Measurements from ENCODE around the gene BCL11A.

Gene BCL11A

DNA sequence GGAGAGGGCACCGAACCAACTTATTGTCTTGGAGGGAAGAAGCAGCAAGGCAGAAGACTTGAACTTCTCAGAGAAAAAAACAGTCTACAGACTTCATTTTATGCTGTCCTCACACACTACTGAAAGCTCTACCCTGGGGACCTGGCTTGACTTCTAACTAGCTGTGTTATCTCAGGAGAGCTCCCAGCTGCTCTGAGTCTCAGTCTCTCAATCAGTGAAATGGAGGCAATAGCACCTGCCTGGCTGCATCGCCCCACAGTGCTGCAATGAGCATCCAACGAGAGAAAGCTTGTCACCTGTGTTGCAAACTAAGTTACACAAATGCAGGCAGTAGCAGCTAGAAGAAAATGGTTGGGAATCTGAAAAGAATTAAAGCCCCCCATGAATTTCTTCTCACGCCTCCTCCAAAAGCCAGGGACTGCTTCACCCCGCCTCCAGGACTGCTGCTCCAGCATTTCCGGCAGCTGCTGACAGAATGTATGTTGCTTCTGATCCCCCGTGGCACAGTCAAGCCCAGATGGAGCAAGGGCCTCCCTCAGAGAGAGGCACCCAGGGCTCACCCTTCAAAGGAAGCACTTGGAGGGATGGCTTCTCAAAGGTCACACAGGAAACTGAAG lies 116.3 kb downstream of the BCL11A start:
- TF ChIP-seq, protein P1, sequence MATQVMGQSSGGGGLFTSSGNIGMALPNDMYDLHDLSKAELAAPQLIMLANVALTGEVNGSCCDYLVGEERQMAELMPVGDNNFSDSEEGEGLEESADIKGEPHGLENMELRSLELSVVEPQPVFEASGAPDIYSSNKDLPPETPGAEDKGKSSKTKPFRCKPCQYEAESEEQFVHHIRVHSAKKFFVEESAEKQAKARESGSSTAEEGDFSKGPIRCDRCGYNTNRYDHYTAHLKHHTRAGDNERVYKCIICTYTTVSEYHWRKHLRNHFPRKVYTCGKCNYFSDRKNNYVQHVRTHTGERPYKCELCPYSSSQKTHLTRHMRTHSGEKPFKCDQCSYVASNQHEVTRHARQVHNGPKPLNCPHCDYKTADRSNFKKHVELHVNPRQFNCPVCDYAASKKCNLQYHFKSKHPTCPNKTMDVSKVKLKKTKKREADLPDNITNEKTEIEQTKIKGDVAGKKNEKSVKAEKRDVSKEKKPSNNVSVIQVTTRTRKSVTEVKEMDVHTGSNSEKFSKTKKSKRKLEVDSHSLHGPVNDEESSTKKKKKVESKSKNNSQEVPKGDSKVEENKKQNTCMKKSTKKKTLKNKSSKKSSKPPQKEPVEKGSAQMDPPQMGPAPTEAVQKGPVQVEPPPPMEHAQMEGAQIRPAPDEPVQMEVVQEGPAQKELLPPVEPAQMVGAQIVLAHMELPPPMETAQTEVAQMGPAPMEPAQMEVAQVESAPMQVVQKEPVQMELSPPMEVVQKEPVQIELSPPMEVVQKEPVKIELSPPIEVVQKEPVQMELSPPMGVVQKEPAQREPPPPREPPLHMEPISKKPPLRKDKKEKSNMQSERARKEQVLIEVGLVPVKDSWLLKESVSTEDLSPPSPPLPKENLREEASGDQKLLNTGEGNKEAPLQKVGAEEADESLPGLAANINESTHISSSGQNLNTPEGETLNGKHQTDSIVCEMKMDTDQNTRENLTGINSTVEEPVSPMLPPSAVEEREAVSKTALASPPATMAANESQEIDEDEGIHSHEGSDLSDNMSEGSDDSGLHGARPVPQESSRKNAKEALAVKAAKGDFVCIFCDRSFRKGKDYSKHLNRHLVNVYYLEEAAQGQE (IDR thresholded peaks at IDR 0.05; ENCODE audit: low read depth) = no peak
- TF ChIP-seq TEAD4 (IDR thresholded peaks at IDR 0.05) (no peak), YY1 (IDR thresholded peaks at IDR 0.05; ENCODE audit: low read depth) (no peak), NFIC (IDR thresholded peaks at IDR 0.05) (no peak)
- TF ChIP-seq, protein P2, sequence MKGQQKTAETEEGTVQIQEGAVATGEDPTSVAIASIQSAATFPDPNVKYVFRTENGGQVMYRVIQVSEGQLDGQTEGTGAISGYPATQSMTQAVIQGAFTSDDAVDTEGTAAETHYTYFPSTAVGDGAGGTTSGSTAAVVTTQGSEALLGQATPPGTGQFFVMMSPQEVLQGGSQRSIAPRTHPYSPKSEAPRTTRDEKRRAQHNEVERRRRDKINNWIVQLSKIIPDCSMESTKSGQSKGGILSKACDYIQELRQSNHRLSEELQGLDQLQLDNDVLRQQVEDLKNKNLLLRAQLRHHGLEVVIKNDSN (IDR thresholded peaks at IDR 0.05) = no peak

DNA sequence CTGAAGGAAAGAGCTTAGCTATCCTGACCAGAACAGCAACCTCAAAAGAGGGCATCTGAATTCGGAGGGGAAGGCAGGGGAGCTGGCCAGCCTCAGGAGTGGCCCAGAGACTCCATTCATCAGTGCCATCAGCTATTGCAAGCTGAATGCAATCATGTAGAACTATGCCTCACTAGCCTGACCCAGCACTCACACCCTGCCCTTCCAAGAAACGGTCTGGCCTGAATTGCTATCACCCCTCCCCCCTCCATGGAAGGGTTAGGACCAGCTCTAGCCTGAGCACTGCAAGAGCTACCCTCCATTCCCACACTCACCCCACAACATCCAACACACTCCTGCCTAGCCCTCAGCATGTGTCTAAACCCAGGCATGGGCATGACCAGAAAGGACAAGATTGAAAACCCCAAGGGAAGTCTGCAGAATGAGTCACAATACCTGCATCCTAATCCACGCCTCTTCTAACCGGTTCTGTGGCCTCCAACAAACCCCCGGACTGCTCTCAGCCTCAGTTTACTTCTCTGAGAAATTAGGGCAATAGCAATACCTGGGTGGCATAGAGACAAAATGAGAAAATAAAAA lies 120.3 kb downstream of the BCL11A start:
- TF ChIP-seq FOXM1 (IDR thresholded peaks at IDR 0.05; ENCODE audit: borderline replicate concordance, low read depth) (no peak), NFIC (IDR thresholded peaks at IDR 0.05) (no peak), ZBTB7A (IDR thresholded peaks at IDR 0.05; ENCODE audit: low read depth) (no peak), EGR1 (IDR thresholded peaks at IDR 0.05) (no peak), TEAD4 (IDR thresholded peaks at IDR 0.05) (no peak), TAF1 (IDR thresholded peaks at IDR 0.05; ENCODE audit: low read depth) (no peak), TCF12 (IDR thresholded peaks at IDR 0.05; ENCODE audit: low read depth) (no peak), EP300 (IDR thresholded peaks at IDR 0.05; ENCODE audit: borderline replicate concordance) (no peak), CEBPB (IDR thresholded peaks at IDR 0.05) (no peak), RAD21 (IDR thresholded peaks at IDR 0.05; ENCODE audit: low read depth) (no peak), YY1 (IDR thresholded peaks at IDR 0.05; ENCODE audit: low read depth) (no peak), CREB1 (IDR thresholded peaks at IDR 0.05; ENCODE audit: low read depth) (no peak)
- TF ChIP-seq, protein P3, sequence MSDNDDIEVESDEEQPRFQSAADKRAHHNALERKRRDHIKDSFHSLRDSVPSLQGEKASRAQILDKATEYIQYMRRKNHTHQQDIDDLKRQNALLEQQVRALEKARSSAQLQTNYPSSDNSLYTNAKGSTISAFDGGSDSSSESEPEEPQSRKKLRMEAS (IDR thresholded peaks at IDR 0.05) = no peak
- TF ChIP-seq, protein P1 (IDR thresholded peaks at IDR 0.05; ENCODE audit: low read depth) = no peak
- TF ChIP-seq, protein P2 (IDR thresholded peaks at IDR 0.05) = no peak

DNA sequence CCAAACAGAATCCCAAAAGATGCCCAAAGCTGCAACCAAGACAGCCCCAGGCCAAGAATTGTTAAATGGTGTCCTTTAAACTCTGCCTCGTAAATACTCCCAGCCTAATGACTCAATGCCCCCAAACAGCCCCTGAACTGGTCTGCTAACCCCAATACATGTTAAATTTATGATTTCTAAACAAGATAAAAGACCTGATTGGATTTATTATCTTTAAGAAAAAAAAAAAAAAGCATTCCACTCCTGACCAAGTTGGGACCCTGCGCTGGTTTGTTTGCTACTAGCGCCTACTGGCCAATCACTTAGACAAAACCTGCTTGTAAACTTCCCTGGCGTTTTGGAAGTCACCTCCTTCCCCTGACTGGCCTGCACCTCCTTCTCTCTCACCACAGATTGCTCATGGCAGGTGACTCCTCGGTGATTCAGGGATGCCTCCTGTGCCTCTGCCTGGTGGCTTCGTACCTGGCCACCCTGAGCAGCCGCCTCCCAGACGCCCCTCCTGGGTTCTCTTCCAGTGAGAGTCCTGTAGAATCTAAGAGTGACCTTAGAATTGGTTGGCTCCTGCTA lies 121.3 kb downstream of the BCL11A start:
- no peak for TF ChIP-seq ZBTB7A (IDR thresholded peaks at IDR 0.05; ENCODE audit: low read depth)
- no peak for TF ChIP-seq CREB1 (IDR thresholded peaks at IDR 0.05; ENCODE audit: low read depth)
- TF ChIP-seq, protein P2 (IDR thresholded peaks at IDR 0.05) = no peak
- TF ChIP-seq, protein P3 (IDR thresholded peaks at IDR 0.05) = no peak
- TF ChIP-seq TCF12 (IDR thresholded peaks at IDR 0.05; ENCODE audit: low read depth) = no peak
- TF ChIP-seq NFIC (IDR thresholded peaks at IDR 0.05) = no peak

DNA sequence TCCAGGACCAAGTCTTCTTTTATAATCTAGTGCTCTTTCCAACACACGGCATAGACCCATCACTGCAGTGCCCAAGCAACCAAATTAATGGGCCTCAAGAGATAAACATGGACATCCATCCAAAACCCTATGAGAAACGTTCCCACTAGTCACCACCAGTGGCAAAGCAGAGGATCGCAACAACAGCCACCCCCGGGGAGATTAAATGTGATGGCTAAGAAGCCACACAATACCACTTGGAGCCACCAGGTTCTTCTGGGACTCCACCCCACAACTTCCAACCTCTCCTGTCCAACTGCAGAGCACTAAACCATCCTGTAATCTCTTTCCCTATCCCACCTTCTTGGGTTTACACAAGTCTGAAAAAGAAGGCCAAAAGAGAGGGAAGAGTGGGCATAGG lies 123.8 kb downstream of the BCL11A start:
- TF ChIP-seq TCF12 (IDR thresholded peaks at IDR 0.05; ENCODE audit: low read depth) (no peak), FOXM1 (IDR thresholded peaks at IDR 0.05; ENCODE audit: borderline replicate concordance, low read depth) (no peak), CREB1 (IDR thresholded peaks at IDR 0.05; ENCODE audit: low read depth) (no peak), CEBPB (IDR thresholded peaks at IDR 0.05) (no peak), RAD21 (IDR thresholded peaks at IDR 0.05; ENCODE audit: low read depth) (no peak), YY1 (IDR thresholded peaks at IDR 0.05; ENCODE audit: low read depth) (no peak)
- TF ChIP-seq, protein P3 (IDR thresholded peaks at IDR 0.05) = no peak
- TF ChIP-seq, protein P1 (IDR thresholded peaks at IDR 0.05; ENCODE audit: low read depth) = no peak
- TF ChIP-seq, protein P2 (IDR thresholded peaks at IDR 0.05) = no peak

Measured in Ishikawa (cell line).